ENCODE data around the gene UGT1A10. TPM values are rescaled to one million over a fixed set of nuclear protein-coding genes. Genes with fewer than 3 reads are reported as not detected.

UGT1A10 gene
- total and polyA plus RNA-seq, 2 of the 13 experiments (the other 11 are each of a cell fraction or from before 2014, with no cell fraction given), result not detected

DNA sequence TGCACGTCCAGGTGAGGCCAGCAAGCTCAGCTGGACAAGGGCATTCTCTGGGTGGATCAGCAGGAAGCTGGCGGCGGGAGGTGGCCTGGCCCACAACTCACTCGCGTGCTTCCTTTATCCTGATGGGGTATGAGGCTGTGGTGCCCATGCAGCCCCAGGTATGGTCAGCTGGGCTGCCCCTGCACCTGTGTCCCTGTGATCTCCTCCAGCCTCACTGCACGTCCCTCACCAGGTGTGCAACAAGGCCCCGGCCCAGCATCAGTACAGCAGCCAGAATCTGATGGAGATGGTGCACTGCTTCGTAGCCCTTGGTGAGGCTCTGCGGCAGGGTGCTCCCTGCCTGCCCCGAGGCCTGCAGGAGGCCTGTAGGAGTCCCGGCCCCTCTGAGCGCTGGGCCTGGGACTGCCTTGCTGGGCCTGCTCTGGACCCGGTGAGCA, 159.5 kb downstream of the UGT1A10 start:
- intact Hi-C loops (cut with micrococcal nuclease; ENCODE audit: unreplicated experiment), result no loop called here
- Histone ChIP-seq H2AFZ (ENCODE audit: low read length) (no peak overlapping the region), H3K36me3 (replicated peaks in 1 of 2; ENCODE audit: control insufficient read depth in 1 of 2, insufficient read depth in 2 of 2, low read length in 2 of 2) (no peaks in the 10 kb centered on the region), H3K4me3 (replicated peaks in 1 of 3; ENCODE audit: insufficient read depth in 1 of 3, low read depth in 2 of 3, low read length in 3 of 3) (no peak overlapping the region), H3K9ac (ENCODE audit: insufficient read depth, low read depth, low read length) (no peak overlapping the region), H3K4me2 (ENCODE audit: low read depth, low read length) (no peak overlapping the region), H3K4me1 (ENCODE audit: insufficient read depth, low read length) (peaks cover 14% of the 10 kb centered on the region; the same call in 1 of the 2 replicates), H4K20me1 (ENCODE audit: insufficient read depth, low read length) (no peaks in the 10 kb centered on the region), H3K79me2 (ENCODE audit: insufficient read depth, low read length) (no peaks in the 10 kb centered on the region), H3K27ac (ENCODE audit: extremely low read length, insufficient read depth, low read length) (no peak overlapping the region), H3K27me3 (ENCODE audit: control insufficient read depth in 1 of 2, insufficient read depth in 2 of 2, low read length in 2 of 2) (peaks cover 5 to 68% of the 10 kb centered on the region in 2 experiments; a peak in 3 of 5 replicates), H3K9me3 (ENCODE audit: low read length) (no peaks in the 10 kb centered on the region)
- no TSS peak for BruUV-seq (replicated peaks)
- WGBS (ENCODE audit: low lambda C conversion rate), result 71% methylated on average over 5 of the region's 13 CpGs
- ChIA-PET POLR2A (no interaction called here), CTCF (ENCODE audit: low intra/inter-chr PET ratio, low total read pairs) (no interaction called here)
- in situ Hi-C loops (cut with HindIII; ENCODE audit: extremely low pct_ligation_motif_present, low pct_unique_long_range_greater_than_20kb), result no loop called here
- ATAC-seq, result no peak
- TF ChIP-seq SP4 (CRISPR knock-in tag; IDR thresholded peaks at IDR 0.05) (no peak), ZNF30 (CRISPR knock-in tag; IDR thresholded peaks at IDR 0.05) (no peak), RBM39 (IDR thresholded peaks at IDR 0.05; ENCODE audit: low read depth, low read length, poor library complexity, severe bottlenecking) (no peak), ZNF672 (CRISPR knock-in tag; IDR thresholded peaks at IDR 0.05) (no peak), RNF2 (conservative IDR thresholded peaks at IDR 0.05; ENCODE audit: low read depth) (no peak), ATF6 (CRISPR knock-in tag; conservative IDR thresholded peaks at IDR 0.05) (no peak)
- TF ChIP-seq, protein P1, sequence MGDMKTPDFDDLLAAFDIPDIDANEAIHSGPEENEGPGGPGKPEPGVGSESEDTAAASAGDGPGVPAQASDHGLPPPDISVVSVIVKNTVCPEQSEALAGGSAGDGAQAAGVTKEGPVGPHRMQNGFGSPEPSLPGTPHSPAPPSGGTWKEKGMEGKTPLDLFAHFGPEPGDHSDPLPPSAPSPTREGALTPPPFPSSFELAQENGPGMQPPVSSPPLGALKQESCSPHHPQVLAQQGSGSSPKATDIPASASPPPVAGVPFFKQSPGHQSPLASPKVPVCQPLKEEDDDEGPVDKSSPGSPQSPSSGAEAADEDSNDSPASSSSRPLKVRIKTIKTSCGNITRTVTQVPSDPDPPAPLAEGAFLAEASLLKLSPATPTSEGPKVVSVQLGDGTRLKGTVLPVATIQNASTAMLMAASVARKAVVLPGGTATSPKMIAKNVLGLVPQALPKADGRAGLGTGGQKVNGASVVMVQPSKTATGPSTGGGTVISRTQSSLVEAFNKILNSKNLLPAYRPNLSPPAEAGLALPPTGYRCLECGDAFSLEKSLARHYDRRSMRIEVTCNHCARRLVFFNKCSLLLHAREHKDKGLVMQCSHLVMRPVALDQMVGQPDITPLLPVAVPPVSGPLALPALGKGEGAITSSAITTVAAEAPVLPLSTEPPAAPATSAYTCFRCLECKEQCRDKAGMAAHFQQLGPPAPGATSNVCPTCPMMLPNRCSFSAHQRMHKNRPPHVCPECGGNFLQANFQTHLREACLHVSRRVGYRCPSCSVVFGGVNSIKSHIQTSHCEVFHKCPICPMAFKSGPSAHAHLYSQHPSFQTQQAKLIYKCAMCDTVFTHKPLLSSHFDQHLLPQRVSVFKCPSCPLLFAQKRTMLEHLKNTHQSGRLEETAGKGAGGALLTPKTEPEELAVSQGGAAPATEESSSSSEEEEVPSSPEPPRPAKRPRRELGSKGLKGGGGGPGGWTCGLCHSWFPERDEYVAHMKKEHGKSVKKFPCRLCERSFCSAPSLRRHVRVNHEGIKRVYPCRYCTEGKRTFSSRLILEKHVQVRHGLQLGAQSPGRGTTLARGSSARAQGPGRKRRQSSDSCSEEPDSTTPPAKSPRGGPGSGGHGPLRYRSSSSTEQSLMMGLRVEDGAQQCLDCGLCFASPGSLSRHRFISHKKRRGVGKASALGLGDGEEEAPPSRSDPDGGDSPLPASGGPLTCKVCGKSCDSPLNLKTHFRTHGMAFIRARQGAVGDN (CRISPR knock-in tag; IDR thresholded peaks at IDR 0.05), result 0 out of 2 replicates have a peak, but pooled peaks have one; percentile 16
- no peak for FAIRE-seq
- DNase-seq (ENCODE audit: low spot score), result no peak
